MM.1S (cell line): Measurements from ENCODE around the gene GNAL.

Source experiments
- DNase-seq: peaks from one replicate; pipeline ENCODE4 v3.0.0-alpha.2; 2015
- H2AFZ ChIP-seq: fragments of 300-600 bp; sonication (generic); 2 replicates; pipeline ENCODE4 v1.6.0; 2016; ENCODE audit warnings: antibody characterized with exemption, low read length
- H3F3A ChIP-seq: fragments of 300-600 bp; sonication (generic); 2 replicates; pipeline ENCODE4 v1.6.1; 2016; ENCODE audit warnings: mild to moderate bottlenecking, antibody characterized with exemption, low read length, moderate library complexity, mixed read lengths; ENCODE audit not compliant: insufficient read depth
- H3K27ac ChIP-seq: fragments of 300-600 bp; sonication (generic); 2 replicates; pipeline ENCODE4 v1.5.1; 2016; ENCODE audit warnings: mild to moderate bottlenecking, low read length
- H3K27me3 ChIP-seq: fragments of 300-600 bp; sonication (generic); replicated peaks from 2 replicates; pipeline ENCODE4 v1.6.0; 2016; ENCODE audit warnings: low read length; ENCODE audit not compliant: insufficient read depth
- H3K36me3 ChIP-seq: fragments of 300-600 bp; sonication (generic); replicated peaks from 2 replicates; pipeline ENCODE4 v1.6.1; 2016; ENCODE audit warnings: mild to moderate bottlenecking, low read length, mixed read lengths; ENCODE audit not compliant: insufficient read depth
- H3K4me1 ChIP-seq: fragments of 300-600 bp; sonication (generic); 2 replicates; pipeline ENCODE4 v1.6.1; 2016; ENCODE audit warnings: low read length, mixed read lengths
- H3K4me2 ChIP-seq: fragments of 300-600 bp; sonication (generic); 2 replicates; pipeline ENCODE4 v1.6.0; 2016; ENCODE audit warnings: low read depth, low read length
- H3K4me3 ChIP-seq: fragments of 300-600 bp; sonication (generic); 2 replicates; pipeline ENCODE4 v1.5.1; 2016; ENCODE audit warnings: low read length, mixed read lengths
- H3K79me2 ChIP-seq: fragments of 300-600 bp; sonication (generic); 2 replicates; pipeline ENCODE4 v1.6.1; 2016; ENCODE audit warnings: mixed run types, low read length, mixed read lengths
- H3K9ac ChIP-seq: fragments of 300-600 bp; sonication (generic); 2 replicates; pipeline ENCODE4 v1.6.1; 2016; ENCODE audit warnings: low read length, mixed read lengths
- H3K9me2 ChIP-seq: fragments of 300-600 bp; sonication (generic); replicated peaks from 2 replicates; pipeline ENCODE4 v1.6.1; 2016; ENCODE audit warnings: mild to moderate bottlenecking, low read length, mixed read lengths; ENCODE audit not compliant: insufficient read depth
- H3K9me3 ChIP-seq: fragments of 300-600 bp; sonication (generic); replicated peaks from 2 replicates; pipeline ENCODE4 v1.6.1; 2016; ENCODE audit warnings: mild to moderate bottlenecking, low read length, mixed read lengths; ENCODE audit not compliant: insufficient read depth
- H4K20me1 ChIP-seq: fragments of 300-600 bp; sonication (generic); 2 replicates; pipeline ENCODE4 v1.6.1; 2016; ENCODE audit warnings: mild to moderate bottlenecking, low read length, moderate library complexity, mixed read lengths; ENCODE audit not compliant: insufficient read depth
- EZH2 ChIP-seq: fragments of 300-600 bp; sonication (generic); optimal IDR thresholded peaks from 2 replicates; pipeline ENCODE3; 2017; ENCODE audit warnings: low read depth, mild to moderate bottlenecking, antibody characterized with exemption, low read length, mixed read lengths
- EZH2phosphoT487 ChIP-seq: fragments of 300-600 bp; sonication (generic); IDR thresholded peaks from 2 replicates; pipeline ENCODE4 v1.6.1; 2018; ENCODE audit warnings: antibody characterized with exemption, low read length
- TF ChIP-seq, protein P1 (sequence below): fragments of 300-600 bp; sonication (generic); IDR thresholded peaks from 2 replicates; pipeline ENCODE4 v1.5.1; 2016; ENCODE audit warnings: antibody characterized with exemption, low read length, mixed read lengths

The GNAL gene

DNA sequence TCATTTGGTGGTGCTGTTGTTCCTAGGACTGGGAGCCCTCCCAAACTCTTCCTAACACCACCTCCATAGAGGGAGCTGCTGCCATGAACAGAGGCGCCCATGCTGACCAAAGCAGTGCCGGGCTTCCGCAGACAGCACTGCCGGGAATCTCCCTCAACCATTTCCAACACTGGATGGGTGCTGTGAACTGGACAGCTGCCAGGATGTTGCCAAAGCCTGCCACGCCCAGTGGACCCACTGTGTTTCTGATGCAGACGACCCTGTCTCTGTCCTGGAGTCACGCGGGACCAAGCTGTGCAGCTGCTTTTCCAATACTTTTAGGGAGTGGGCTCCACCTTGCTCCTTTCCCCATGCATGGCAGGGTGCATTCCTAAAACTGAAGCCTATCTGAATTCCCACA is 16.9 kb upstream of the GNAL start:
- no peak for DNase-seq
- no peaks in the 10 kb centered on the region for H3F3A ChIP-seq
- no peak overlapping the region for H3K4me2 ChIP-seq
- TF ChIP-seq, protein P1, sequence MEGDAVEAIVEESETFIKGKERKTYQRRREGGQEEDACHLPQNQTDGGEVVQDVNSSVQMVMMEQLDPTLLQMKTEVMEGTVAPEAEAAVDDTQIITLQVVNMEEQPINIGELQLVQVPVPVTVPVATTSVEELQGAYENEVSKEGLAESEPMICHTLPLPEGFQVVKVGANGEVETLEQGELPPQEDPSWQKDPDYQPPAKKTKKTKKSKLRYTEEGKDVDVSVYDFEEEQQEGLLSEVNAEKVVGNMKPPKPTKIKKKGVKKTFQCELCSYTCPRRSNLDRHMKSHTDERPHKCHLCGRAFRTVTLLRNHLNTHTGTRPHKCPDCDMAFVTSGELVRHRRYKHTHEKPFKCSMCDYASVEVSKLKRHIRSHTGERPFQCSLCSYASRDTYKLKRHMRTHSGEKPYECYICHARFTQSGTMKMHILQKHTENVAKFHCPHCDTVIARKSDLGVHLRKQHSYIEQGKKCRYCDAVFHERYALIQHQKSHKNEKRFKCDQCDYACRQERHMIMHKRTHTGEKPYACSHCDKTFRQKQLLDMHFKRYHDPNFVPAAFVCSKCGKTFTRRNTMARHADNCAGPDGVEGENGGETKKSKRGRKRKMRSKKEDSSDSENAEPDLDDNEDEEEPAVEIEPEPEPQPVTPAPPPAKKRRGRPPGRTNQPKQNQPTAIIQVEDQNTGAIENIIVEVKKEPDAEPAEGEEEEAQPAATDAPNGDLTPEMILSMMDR, result no peak
- TF ChIP-seq EZH2 (no peak), EZH2phosphoT487 (no peak)
- H3K9me2 ChIP-seq, result no peaks in the 10 kb centered on the region
- no peaks in the 10 kb centered on the region for H3K36me3 ChIP-seq
- no peaks in the 10 kb centered on the region for H3K79me2 ChIP-seq
- no peaks in the 10 kb centered on the region for H3K27me3 ChIP-seq
- no peak overlapping the region for H3K4me3 ChIP-seq
- H3K4me1 ChIP-seq, result no peaks in the 10 kb centered on the region
- no peaks in the 10 kb centered on the region for H3K9me3 ChIP-seq
- H3K27ac ChIP-seq, result no peak overlapping the region
- no peaks in the 10 kb centered on the region for H4K20me1 ChIP-seq
- H2AFZ ChIP-seq, result no peak overlapping the region
- H3K9ac ChIP-seq, result no peak overlapping the region

DNA sequence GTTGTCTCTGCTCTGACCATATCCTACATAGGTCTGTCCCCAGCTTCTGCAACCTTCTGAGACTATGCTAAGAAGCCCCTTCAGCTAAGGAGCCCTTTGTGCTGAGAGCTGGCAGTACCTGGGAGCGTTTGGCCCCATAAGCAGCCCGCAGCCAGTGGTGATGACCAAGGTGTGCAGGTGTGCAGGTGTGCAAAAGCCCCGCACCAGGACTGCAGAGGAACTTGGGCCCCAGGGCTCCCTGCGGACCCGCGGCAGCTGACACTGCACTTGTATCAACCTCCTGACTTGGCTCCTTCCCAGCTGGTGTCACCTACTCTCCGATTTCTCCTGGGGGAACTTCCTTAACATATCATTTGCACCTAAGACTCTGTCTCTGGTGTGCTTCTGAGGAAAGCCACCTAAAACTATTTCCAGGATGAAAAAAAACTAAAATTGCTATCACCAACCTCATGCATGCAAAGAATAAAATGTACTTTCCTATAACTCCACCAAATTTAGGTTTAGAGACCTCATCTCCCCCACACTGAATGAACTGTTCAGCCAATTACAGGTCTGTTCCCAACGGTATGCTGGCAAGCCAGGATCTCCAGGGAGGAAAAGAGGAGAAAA is 16.1 kb upstream of the GNAL start:
- Histone ChIP-seq H3K27ac (no peak overlapping the region), H2AFZ (no peak overlapping the region), H3K36me3 (no peaks in the 10 kb centered on the region), H4K20me1 (no peaks in the 10 kb centered on the region), H3K27me3 (no peaks in the 10 kb centered on the region), H3K4me1 (no peaks in the 10 kb centered on the region), H3K9me2 (no peaks in the 10 kb centered on the region), H3K9ac (no peak overlapping the region), H3K4me2 (no peak overlapping the region), H3K9me3 (no peaks in the 10 kb centered on the region), H3K79me2 (no peaks in the 10 kb centered on the region), H3F3A (no peaks in the 10 kb centered on the region), H3K4me3 (no peak overlapping the region)
- TF ChIP-seq, protein P1, result no peak
- TF ChIP-seq EZH2phosphoT487, result no peak
- no peak for TF ChIP-seq EZH2
- no peak for DNase-seq

GRCh38 chr18:11673560-11673959 is 15.5 kb upstream of the GNAL start:
- Histone ChIP-seq H3K27me3 (no peaks in the 10 kb centered on the region), H3K4me3 (no peak overlapping the region), H3F3A (no peaks in the 10 kb centered on the region), H3K27ac (no peak overlapping the region), H3K4me1 (no peaks in the 10 kb centered on the region), H3K9me3 (no peaks in the 10 kb centered on the region), H3K9me2 (no peaks in the 10 kb centered on the region), H3K36me3 (no peaks in the 10 kb centered on the region), H3K9ac (no peak overlapping the region), H3K79me2 (no peaks in the 10 kb centered on the region), H2AFZ (no peak overlapping the region), H4K20me1 (no peaks in the 10 kb centered on the region), H3K4me2 (no peak overlapping the region)
- TF ChIP-seq, protein P1, result no peak
- no peak for TF ChIP-seq EZH2phosphoT487
- TF ChIP-seq EZH2, result no peak
- no peak for DNase-seq
